Measurements from ENCODE around the gene PMS1. TPM values are rescaled to one million over a fixed set of nuclear protein-coding genes. Genes with fewer than 3 reads are reported as not detected.
"Not testable (repeated sequence)": the region's sequence is repeated elsewhere in the genome, so short reads cannot be mapped to it uniquely, and the experiment has no call there.

The PMS1 gene
- total RNA-seq, 1 experiment from 2014 or later = 50.9 TPM

DNA sequence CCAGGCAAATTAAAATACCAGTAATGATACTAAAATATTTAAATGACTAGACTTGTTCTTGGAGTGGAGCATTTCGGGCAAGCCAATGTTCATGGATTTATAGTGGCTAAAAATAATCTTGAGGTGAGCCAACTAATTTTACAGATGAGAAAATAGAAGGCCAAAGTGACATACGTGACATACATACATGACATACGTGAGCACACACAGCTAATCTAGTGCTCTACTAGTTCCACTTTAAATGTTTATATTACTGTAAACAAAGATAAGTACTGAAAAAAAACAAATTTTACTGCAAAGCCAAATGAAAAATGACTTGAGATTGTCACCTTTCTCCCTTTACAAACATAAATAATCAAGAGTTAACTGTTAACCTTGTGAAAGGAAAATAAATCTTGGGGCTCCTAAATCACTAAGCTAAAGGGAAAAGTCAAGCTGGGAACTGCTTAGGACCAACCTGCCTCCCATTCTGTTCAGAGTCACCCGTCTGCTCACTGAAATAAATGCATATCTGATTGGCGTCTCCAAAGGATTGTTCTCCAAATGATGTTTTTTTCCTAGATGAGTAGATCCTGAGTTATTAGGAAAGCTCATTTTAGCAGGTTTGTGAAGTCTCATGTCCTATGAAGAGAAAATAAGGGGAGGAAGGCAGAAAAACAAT lies 96.7 kb downstream of the PMS1 start:
- Mint-ChIP-seq H3K9me3 (ENCODE audit: unreplicated experiment) (no peaks in the 10 kb centered on the region), H3K4me1 (ENCODE audit: insufficient read depth, unreplicated experiment) (peaks cover 4% of the 10 kb centered on the region), H3K27ac (ENCODE audit: low read depth, unreplicated experiment) (no peak overlapping the region), H3K36me3 (ENCODE audit: insufficient read depth, unreplicated experiment) (peaks cover 25% of the 10 kb centered on the region), H3K27me3 (ENCODE audit: insufficient read depth, unreplicated experiment) (no peaks in the 10 kb centered on the region), H3K4me3 (ENCODE audit: unreplicated experiment) (no peak overlapping the region)
- CTCF ChIA-PET = no interaction called here
- POLR2A ChIA-PET = interaction anchor here (1.6 kb wide), 1 partner anchor 16 kb away, joined by 3 read pairs; no protein-coding TSS in a partner anchor
- TF ChIP-seq, protein P1, sequence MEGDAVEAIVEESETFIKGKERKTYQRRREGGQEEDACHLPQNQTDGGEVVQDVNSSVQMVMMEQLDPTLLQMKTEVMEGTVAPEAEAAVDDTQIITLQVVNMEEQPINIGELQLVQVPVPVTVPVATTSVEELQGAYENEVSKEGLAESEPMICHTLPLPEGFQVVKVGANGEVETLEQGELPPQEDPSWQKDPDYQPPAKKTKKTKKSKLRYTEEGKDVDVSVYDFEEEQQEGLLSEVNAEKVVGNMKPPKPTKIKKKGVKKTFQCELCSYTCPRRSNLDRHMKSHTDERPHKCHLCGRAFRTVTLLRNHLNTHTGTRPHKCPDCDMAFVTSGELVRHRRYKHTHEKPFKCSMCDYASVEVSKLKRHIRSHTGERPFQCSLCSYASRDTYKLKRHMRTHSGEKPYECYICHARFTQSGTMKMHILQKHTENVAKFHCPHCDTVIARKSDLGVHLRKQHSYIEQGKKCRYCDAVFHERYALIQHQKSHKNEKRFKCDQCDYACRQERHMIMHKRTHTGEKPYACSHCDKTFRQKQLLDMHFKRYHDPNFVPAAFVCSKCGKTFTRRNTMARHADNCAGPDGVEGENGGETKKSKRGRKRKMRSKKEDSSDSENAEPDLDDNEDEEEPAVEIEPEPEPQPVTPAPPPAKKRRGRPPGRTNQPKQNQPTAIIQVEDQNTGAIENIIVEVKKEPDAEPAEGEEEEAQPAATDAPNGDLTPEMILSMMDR (IDR thresholded peaks at IDR 0.05; ENCODE audit: unreplicated experiment) = no peak
- intact Hi-C loops (cut with micrococcal nuclease) = no loop called here
- DNase-seq (ENCODE audit: unreplicated experiment) = no peak
- BruUV-seq (replicated peaks) = TSS peak; percentile 4

DNA sequence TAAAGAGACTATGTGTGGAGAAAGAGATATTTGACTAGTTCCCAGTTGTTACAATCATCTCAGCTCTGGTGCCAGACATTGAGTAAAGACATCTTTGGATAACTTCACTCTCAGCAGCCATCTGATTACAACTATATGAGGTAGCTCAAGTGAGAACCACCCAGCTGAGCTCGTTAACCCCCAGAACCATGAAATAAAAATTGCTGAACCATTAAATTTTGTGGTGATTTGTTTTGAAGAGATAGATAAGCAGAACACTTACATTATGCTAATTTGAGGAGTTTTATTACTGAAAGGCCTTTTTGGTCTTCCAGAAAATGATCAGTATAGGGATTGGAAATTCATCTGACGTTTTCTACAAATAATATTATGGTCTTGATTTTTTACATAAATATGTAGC lies 101.1 kb downstream of the PMS1 start:
- BruUV-seq (replicated peaks) = no TSS peak
- no peak overlapping the region for H3K4me3 Mint-ChIP-seq (ENCODE audit: unreplicated experiment)
- intact Hi-C loops (cut with micrococcal nuclease) = no loop called here

DNA sequence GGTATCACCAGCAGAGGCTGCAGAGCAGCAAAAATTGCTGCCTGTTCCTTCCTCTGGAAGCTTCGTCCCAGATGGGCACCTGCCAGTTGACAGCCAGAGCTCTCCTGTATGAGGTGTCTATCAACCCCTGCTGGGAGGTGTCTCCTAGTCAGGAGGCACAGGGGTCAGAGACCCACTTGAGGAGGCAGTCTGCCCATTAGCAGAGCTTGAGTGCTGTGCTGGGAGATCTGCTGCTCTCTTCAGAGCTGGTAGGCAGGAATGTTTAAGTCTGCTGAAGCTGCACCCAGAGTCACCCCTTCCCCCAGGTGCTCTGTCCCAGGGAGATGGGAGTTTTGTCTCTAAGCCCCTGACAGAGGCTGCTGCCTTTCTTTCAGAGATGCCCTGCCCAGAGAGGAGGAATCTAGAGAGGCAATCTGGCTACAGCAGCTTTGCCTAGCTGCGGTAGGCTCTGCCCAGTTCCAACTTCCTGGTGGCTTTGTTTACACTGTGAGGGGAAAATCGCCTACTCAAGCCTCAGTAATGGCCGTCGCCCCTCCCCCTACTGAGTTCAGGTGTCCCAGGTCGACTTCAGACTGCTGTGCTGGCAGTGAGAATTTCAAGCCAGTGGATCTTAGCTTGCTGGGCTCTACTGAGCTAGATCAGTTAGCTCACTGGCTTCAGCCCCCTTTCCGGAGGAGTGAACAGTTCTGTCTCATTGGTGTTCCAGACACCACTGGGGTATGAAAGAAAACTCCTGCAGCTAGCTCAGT lies 108.5 kb downstream of the PMS1 start:
- intact Hi-C loops (cut with micrococcal nuclease); H3K36me3 Mint-ChIP-seq (ENCODE audit: insufficient read depth, unreplicated experiment); DNase-seq (ENCODE audit: unreplicated experiment); H3K4me1 Mint-ChIP-seq (ENCODE audit: insufficient read depth, unreplicated experiment); CTCF ChIA-PET; H3K27ac Mint-ChIP-seq (ENCODE audit: low read depth, unreplicated experiment); H3K4me3 Mint-ChIP-seq (ENCODE audit: unreplicated experiment); BruUV-seq (replicated peaks); H3K27me3 Mint-ChIP-seq (ENCODE audit: insufficient read depth, unreplicated experiment): not testable (repeated sequence)
- peaks cover 10% of the 10 kb centered on the region for H3K9me3 Mint-ChIP-seq (ENCODE audit: unreplicated experiment)
- POLR2A ChIA-PET = interaction anchor here (0.6 kb wide), 1 partner anchor 270 kb away, joined by 3 read pairs; no protein-coding TSS in a partner anchor

More for the DNA sequence above, 101.1 kb downstream of the PMS1 start:
- no peaks in the 10 kb centered on the region for H3K36me3 Mint-ChIP-seq (ENCODE audit: insufficient read depth, unreplicated experiment)
- ChIA-PET POLR2A (interaction anchor here (0.7 kb wide), 1 partner anchor 13 kb away, joined by 3 read pairs; no protein-coding TSS in a partner anchor), CTCF (interaction anchor here (0.5 to 0.7 kb wide), 3 partner anchors 176 to 1199 kb away, joined by 3 to 4 read pairs (median 4); no protein-coding TSS in a partner anchor)
- H3K27ac Mint-ChIP-seq (ENCODE audit: low read depth, unreplicated experiment) = no peak overlapping the region
- TF ChIP-seq, protein P1 (IDR thresholded peaks at IDR 0.05; ENCODE audit: unreplicated experiment) = no peak
- no peaks in the 10 kb centered on the region for H3K27me3 Mint-ChIP-seq (ENCODE audit: insufficient read depth, unreplicated experiment)
- peaks cover 18% of the 10 kb centered on the region for H3K9me3 Mint-ChIP-seq (ENCODE audit: unreplicated experiment)
- no peaks in the 10 kb centered on the region for H3K4me1 Mint-ChIP-seq (ENCODE audit: insufficient read depth, unreplicated experiment)
- DNase-seq (ENCODE audit: unreplicated experiment) = no peak

DNA sequence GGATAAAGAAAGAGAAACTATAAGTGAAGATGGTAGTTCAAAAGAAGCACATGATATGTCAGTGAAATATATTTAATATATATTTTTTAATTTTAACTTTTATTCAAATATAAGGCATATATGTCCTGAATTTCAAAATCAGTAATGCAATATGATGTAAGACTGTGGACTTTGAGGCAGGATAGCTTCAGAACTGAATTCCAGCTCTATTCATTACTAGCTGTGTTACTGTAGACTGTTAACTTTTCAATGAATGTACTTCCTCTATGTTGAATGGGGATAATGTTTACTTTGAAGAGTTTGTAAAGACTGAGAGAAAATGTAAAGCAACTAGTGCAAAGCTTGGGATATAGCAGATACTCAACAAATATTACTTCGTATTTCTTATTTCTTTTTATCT lies 112.6 kb downstream of the PMS1 start:
- H3K27ac Mint-ChIP-seq (ENCODE audit: low read depth, unreplicated experiment) = no peak overlapping the region
- no peak overlapping the region for H3K4me3 Mint-ChIP-seq (ENCODE audit: unreplicated experiment)
- DNase-seq (ENCODE audit: unreplicated experiment) = no peak
- ChIA-PET CTCF (no interaction called here), POLR2A (interaction anchor here (1.2 to 1.3 kb wide), 2 partner anchors 10 to 15 kb away, joined by 3 read pairs; no protein-coding TSS in a partner anchor)
- intact Hi-C loops (cut with micrococcal nuclease) = no loop called here
- no peaks in the 10 kb centered on the region for H3K4me1 Mint-ChIP-seq (ENCODE audit: insufficient read depth, unreplicated experiment)
- TF ChIP-seq, protein P1 (IDR thresholded peaks at IDR 0.05; ENCODE audit: unreplicated experiment) = no peak
- no peaks in the 10 kb centered on the region for H3K27me3 Mint-ChIP-seq (ENCODE audit: insufficient read depth, unreplicated experiment)
- no peaks in the 10 kb centered on the region for H3K9me3 Mint-ChIP-seq (ENCODE audit: unreplicated experiment)
- BruUV-seq (replicated peaks) = no TSS peak
- H3K36me3 Mint-ChIP-seq (ENCODE audit: insufficient read depth, unreplicated experiment) = no peaks in the 10 kb centered on the region
